NT2/D1 (cell line): ENCODE measurements around the gene CYP19A1.

ENCODE experiments used
- DNase-seq: peaks from one replicate; pipeline ENCODE4 v3.0.0-alpha.2; 2011; ENCODE audit warnings: low read depth, low spot score
- H3K27me3 ChIP-seq: 2 replicates; pipeline ENCODE4 v1.6.0; 2011; ENCODE audit warnings: mild to moderate bottlenecking; ENCODE audit not compliant: insufficient read length, insufficient read depth
- H3K36me3 ChIP-seq: 2 replicates; pipeline ENCODE4 v1.6.1; 2011; ENCODE audit warnings: mild to moderate bottlenecking, low read length, mixed read lengths; ENCODE audit not compliant: insufficient read depth, insufficient read length
- H3K4me1 ChIP-seq: 2 replicates; pipeline ENCODE4 v1.5.1; 2011; ENCODE audit not compliant: insufficient read depth, insufficient read length
- H3K4me3 ChIP-seq: 2 replicates; pipeline ENCODE4 v1.5.1; 2011; ENCODE audit warnings: low read depth; ENCODE audit not compliant: insufficient read length
- H3K9ac ChIP-seq: 2 replicates; pipeline ENCODE4 v1.6.0; 2011; ENCODE audit warnings: low read depth; ENCODE audit not compliant: insufficient read length
- H3K9me3 ChIP-seq: 2 replicates; pipeline ENCODE4 v1.5.1; 2011; ENCODE audit warnings: mild to moderate bottlenecking, low read length; ENCODE audit not compliant: insufficient read depth
- SUZ12 ChIP-seq: IDR thresholded peaks from 2 replicates; pipeline ENCODE4 v1.6.1; 2011; ENCODE audit not compliant: insufficient read length, insufficient read depth; ENCODE audit errors: extremely low read depth
- YY1 ChIP-seq: IDR thresholded peaks from 2 replicates; pipeline ENCODE4 v1.6.1; 2011; ENCODE audit not compliant: insufficient read length, insufficient read depth
- ZNF274 ChIP-seq: IDR thresholded peaks from 2 replicates; pipeline ENCODE4 v1.6.1; 2011; ENCODE audit warnings: mild to moderate bottlenecking, low read depth, low read length

CYP19A1 gene

DNA sequence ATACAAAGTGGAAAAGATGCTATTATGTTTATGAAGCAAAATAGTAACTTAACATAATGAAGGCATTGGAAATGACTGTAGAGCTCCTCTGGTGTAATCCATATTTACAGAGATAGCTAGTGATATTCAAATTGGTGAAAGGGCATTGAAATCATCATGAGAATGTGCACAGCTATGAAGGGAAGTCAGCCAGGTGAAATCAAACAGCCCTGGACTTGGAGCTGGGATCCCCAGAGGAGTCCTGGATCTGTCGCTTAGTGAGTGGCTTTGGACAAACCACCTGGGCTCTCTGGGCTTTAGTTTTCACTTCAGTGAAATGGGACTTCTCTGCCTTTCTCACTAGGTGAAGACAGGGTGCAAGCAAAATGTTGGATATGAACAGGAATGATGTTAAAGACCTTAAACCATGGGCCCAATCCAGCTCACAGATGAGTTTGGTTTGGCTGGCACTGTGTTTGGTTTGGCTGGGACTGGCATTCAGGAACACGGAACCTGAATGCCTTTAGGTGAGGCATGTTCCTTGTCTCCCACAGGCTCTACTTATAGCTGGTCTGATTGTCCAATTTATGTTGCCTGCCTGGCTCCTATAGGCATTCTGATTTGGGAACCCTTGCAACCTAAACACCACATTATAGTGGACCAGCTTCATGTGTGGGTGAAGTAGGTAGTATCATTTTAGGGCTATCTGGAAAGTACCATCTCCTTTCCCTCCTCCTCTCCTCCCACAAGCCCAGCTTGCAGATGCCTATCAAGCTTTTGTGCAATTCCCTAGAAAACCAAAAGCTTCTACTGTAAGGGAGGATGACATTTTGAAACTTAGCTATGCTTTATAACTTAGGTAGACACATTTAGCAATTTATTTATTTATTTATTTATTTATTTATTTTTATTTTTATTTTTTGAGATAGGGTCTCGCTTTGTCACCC, 133.1 kb downstream of the CYP19A1 start:
- Histone ChIP-seq H3K4me3 (no peak overlapping the region), H3K36me3 (no peaks in the 10 kb centered on the region), H3K27me3 (no peaks in the 10 kb centered on the region), H3K9me3 (no peaks in the 10 kb centered on the region), H3K9ac (no peak overlapping the region), H3K4me1 (no peaks in the 10 kb centered on the region)
- DNase-seq, result no peak
- TF ChIP-seq SUZ12, result no peak
- TF ChIP-seq ZNF274, result no peak
- TF ChIP-seq YY1, result no peak

DNA sequence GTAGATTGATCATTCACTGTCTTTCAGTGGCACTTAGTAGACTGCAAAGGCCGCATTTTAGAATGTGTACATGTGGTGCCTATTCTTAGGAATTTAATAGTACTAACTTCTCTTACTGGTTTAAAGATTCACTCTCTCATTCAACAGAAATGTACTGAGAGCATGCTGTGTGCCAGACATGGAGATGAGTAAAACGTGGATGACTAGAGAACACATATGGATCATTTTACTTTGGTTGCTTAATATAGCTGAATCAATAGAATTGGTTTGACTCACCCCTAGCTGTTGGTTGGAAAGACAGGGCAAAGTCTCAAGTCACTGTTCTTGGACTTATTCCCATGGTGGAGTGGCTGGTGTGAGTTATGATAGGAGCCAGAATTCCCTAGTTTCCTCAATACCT, 134.6 kb downstream of the CYP19A1 start:
- Histone ChIP-seq H3K4me1 (no peaks in the 10 kb centered on the region), H3K9me3 (no peaks in the 10 kb centered on the region), H3K27me3 (no peaks in the 10 kb centered on the region), H3K4me3 (no peak overlapping the region), H3K36me3 (no peaks in the 10 kb centered on the region), H3K9ac (no peak overlapping the region)
- no peak for DNase-seq
- TF ChIP-seq ZNF274 (no peak), SUZ12 (no peak), YY1 (no peak)

DNA sequence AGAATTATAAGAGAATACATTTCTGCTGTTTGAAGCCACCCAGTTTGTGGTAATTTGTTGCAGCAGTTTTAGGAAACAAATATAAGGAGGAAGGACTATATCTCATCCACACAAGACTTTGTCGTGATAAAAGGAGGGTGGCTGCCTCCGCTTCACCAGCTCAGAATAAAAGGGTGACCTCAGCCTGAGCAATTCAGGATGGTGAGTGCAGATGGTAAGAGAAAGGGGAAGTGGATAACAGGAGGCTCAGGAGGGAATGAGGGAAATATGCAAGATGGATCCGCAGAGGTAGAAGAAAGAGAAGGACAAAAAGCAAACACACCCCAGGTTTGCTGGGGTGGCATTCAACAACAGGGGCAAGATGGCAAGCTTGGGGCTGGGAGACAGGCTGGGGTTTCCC, 135.6 kb downstream of the CYP19A1 start:
- H3K36me3 ChIP-seq, result no peaks in the 10 kb centered on the region
- H3K27me3 ChIP-seq, result no peaks in the 10 kb centered on the region
- DNase-seq, result no peak
- no peak overlapping the region for H3K9ac ChIP-seq
- TF ChIP-seq YY1 (no peak), SUZ12 (no peak), ZNF274 (no peak)
- H3K9me3 ChIP-seq, result no peaks in the 10 kb centered on the region
- no peak overlapping the region for H3K4me3 ChIP-seq
- H3K4me1 ChIP-seq, result no peaks in the 10 kb centered on the region

DNA sequence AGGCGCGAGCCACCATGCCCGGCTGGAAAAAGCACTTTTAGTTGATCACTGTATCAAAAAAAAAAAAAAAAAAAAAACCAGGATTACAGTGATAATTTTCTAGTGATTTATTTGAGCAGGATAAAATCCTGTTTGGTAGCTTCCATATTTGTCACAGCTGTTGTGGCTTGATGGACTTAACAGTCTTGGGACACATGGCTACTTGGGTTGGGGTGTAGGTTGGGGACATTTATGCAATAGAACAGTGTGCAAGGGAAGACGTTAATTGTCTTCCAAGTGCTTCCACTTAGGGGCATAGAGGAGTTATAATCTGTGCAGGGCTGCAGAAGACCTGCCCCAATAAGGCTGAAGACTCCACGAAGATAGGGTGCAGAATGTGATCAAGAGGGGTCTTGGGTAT, 136.8 kb downstream of the CYP19A1 start:
- Histone ChIP-seq H3K9me3 (no peaks in the 10 kb centered on the region), H3K36me3 (no peaks in the 10 kb centered on the region), H3K27me3 (no peaks in the 10 kb centered on the region), H3K4me1 (no peaks in the 10 kb centered on the region), H3K9ac (no peak overlapping the region), H3K4me3 (no peak overlapping the region)
- no peak for TF ChIP-seq SUZ12
- no peak for TF ChIP-seq ZNF274
- TF ChIP-seq YY1, result no peak
- DNase-seq, result no peak

DNA sequence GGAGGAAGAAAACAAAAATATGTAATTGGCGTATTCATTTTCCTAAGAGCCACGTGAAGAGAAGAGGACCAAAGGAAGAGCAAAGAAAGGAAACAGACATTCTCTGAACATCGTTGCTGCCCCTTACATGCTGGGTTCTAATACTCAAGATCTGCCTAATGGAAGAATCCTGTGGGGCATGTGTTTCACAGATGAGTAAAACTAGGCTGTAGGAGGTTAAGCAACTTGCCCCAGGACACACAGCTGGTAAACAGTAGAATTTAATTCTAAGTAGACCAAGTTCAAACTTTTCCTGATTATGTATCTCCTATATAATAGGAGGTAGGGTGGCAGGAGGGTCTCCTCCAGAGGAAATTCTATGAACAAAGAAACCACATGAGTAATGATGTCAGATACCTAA, 137.6 kb downstream of the CYP19A1 start:
- Histone ChIP-seq H3K4me1 (no peaks in the 10 kb centered on the region), H3K27me3 (no peaks in the 10 kb centered on the region), H3K4me3 (no peak overlapping the region), H3K9me3 (no peaks in the 10 kb centered on the region), H3K36me3 (no peaks in the 10 kb centered on the region), H3K9ac (no peak overlapping the region)
- TF ChIP-seq SUZ12, result no peak
- no peak for TF ChIP-seq ZNF274
- no peak for TF ChIP-seq YY1
- DNase-seq, result no peak

DNA sequence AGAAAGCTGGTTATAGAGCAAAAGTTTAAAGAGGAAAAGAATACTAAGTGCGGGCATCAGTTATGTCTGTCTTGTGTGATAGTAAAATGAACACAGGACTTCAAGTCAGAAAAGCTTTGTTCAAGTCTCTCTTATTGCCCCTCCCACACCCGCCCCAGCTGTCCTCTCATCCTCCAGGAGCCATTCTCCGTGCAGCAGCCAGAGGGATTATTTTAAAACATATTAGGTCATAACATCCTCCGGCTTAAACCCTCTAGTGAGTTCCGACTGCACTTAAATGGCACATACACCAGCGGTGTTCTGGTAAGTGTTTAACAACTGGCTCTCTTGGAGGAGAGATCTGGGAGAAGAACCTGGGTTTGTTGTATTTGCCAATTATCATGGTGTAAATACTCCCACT, 138.9 kb downstream of the CYP19A1 start:
- Histone ChIP-seq H3K36me3 (no peaks in the 10 kb centered on the region), H3K4me1 (no peaks in the 10 kb centered on the region), H3K9ac (no peak overlapping the region), H3K27me3 (no peaks in the 10 kb centered on the region), H3K4me3 (no peak overlapping the region), H3K9me3 (no peaks in the 10 kb centered on the region)
- no peak for DNase-seq
- TF ChIP-seq YY1, result no peak
- no peak for TF ChIP-seq SUZ12
- TF ChIP-seq ZNF274, result no peak

DNA sequence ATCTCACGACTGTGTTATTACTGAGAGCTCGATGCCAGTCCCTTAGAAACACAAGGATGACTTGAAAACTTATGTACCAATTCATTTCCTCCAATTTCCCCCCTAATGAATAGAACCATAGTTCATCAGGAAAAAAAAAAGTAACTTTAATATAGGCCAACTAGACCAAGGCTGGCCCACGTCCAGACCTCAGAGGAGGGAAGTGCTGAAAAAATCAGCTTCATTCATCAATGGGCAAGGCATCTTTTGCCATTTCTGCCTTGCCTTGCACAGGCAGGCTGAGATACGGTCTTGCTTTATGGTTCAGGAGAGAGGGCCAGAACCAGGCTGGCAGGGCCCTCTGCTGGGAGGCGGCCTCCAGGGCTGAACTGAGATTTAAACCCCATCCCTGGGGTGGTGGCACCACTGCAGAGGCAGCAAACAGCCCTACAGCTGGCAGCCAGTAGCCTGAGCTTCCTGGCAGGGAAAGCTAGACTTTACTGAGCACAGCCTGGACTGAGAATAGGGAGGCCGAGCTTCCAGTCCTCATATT, 139.6 kb downstream of the CYP19A1 start:
- H3K9me3 ChIP-seq, result no peaks in the 10 kb centered on the region
- H3K27me3 ChIP-seq, result no peaks in the 10 kb centered on the region
- no peaks in the 10 kb centered on the region for H3K36me3 ChIP-seq
- no peak overlapping the region for H3K9ac ChIP-seq
- DNase-seq, result no peak
- no peaks in the 10 kb centered on the region for H3K4me1 ChIP-seq
- no peak for TF ChIP-seq SUZ12
- TF ChIP-seq ZNF274, result no peak
- TF ChIP-seq YY1, result no peak
- no peak overlapping the region for H3K4me3 ChIP-seq
